HFFc6 (cell line): ENCODE measurements around the gene ARHGEF7. TPM values are rescaled to one million over a fixed set of nuclear protein-coding genes. Genes with fewer than 3 reads are reported as not detected.

Experiments used
- DNase-seq: peaks from one replicate; pipeline ENCODE4 v3.0.0-alpha.2; 2018
- H3K27ac Mint-ChIP-seq: 2 replicates; pipeline ENCODE4 v1.8.0; 2020; ENCODE audit warnings: mild to moderate bottlenecking, mixed read lengths
- H3K27me3 Mint-ChIP-seq: 2 replicates; pipeline ENCODE4 v1.8.0; 2021; ENCODE audit warnings: mild to moderate bottlenecking, moderate library complexity, mixed read lengths; ENCODE audit not compliant: insufficient read depth
- H3K36me3 Mint-ChIP-seq: 2 replicates; pipeline ENCODE4 v1.8.0; 2021; ENCODE audit warnings: low read depth, mixed read lengths
- H3K4me1 Mint-ChIP-seq: 2 replicates; pipeline ENCODE4 v1.8.0; 2020; ENCODE audit warnings: low read depth, mixed read lengths
- H3K4me3 Mint-ChIP-seq: 2 replicates; pipeline ENCODE4 v1.8.0; 2020; ENCODE audit warnings: mild to moderate bottlenecking, moderate library complexity, mixed read lengths
- H3K9me3 Mint-ChIP-seq: 2 replicates; pipeline ENCODE4 v1.8.0; 2020; ENCODE audit warnings: mild to moderate bottlenecking, mixed read lengths
- CTCF ChIP-seq: fragments of 200-600 bp; sonication (generic); IDR thresholded peaks from 2 replicates; pipeline ENCODE4 v1.5.0; 2021; ENCODE audit warnings: antibody characterized with exemption, mild to moderate bottlenecking
- total RNA-seq, 6 experiments: library from RNA; stranded (reverse); fragmentation: NEBNext Ultra II Directional; extraction: Animal tissue kit (Norgen Biotek cat#: 25700); gene quantifications; 2 replicates in 1 of 6; 3 replicates in 5 of 6; pipeline ENCODE4 v1.2.3, GENCODE V29; 2021

ARHGEF7 gene
- total RNA-seq, 6 experiments from 2014 or later: 32.3 to 38.1 (median 35.0) TPM

- Mint-ChIP-seq H3K4me3 (no peak overlapping the region), H3K9me3 (no peaks in the 10 kb centered on the region), H3K27ac (no peak overlapping the region), H3K4me1 (no peaks in the 10 kb centered on the region), H3K27me3 (peaks cover 23% of the 10 kb centered on the region), H3K36me3 (no peaks in the 10 kb centered on the region)
- DNase-seq: no peak
- no peak for TF ChIP-seq CTCF
These were observed 14.5 kb downstream of the ARHGEF7 start for GRCh38 chr13:111129465-111130115.

DNA sequence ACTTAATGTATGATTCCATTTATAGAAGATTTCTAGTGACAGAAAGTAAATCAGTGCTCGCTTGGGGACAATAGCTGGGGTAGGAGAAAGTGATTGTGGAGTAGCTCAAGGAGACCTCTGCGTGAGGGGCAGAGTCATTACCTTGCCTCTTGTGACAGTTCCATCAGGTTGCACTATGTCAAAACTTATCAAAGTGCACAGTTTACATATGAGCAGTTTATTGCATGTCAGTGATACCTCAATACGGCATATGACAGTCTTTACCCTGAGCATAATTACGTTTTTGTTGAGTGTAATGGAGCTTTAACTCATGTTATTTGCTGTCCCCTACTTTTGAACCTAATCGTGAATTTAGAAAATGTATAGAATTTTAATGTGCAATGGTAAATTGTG lies 15.0 kb downstream of the ARHGEF7 start:
- DNase-seq: no peak
- no peaks in the 10 kb centered on the region for H3K4me1 Mint-ChIP-seq
- H3K27me3 Mint-ChIP-seq: peaks cover 20% of the 10 kb centered on the region
- no peak for TF ChIP-seq CTCF
- H3K4me3 Mint-ChIP-seq: no peak overlapping the region
- H3K36me3 Mint-ChIP-seq: no peaks in the 10 kb centered on the region
- H3K9me3 Mint-ChIP-seq: no peaks in the 10 kb centered on the region
- H3K27ac Mint-ChIP-seq: no peak overlapping the region

GRCh38 chr13:111131048-111131447 lies 15.9 kb downstream of the ARHGEF7 start:
- Mint-ChIP-seq H3K9me3 (no peaks in the 10 kb centered on the region), H3K4me3 (no peak overlapping the region), H3K27ac (no peak overlapping the region), H3K4me1 (no peaks in the 10 kb centered on the region), H3K27me3 (peaks cover 20% of the 10 kb centered on the region), H3K36me3 (no peaks in the 10 kb centered on the region)
- no peak for DNase-seq
- TF ChIP-seq CTCF: no peak

GRCh38 chr13:111131611-111132010 lies 16.5 kb downstream of the ARHGEF7 start:
- Mint-ChIP-seq H3K27me3 (peaks cover 21% of the 10 kb centered on the region), H3K4me1 (no peaks in the 10 kb centered on the region), H3K27ac (no peak overlapping the region), H3K36me3 (no peaks in the 10 kb centered on the region), H3K4me3 (no peak overlapping the region), H3K9me3 (no peaks in the 10 kb centered on the region)
- no peak for TF ChIP-seq CTCF
- no peak for DNase-seq

DNA sequence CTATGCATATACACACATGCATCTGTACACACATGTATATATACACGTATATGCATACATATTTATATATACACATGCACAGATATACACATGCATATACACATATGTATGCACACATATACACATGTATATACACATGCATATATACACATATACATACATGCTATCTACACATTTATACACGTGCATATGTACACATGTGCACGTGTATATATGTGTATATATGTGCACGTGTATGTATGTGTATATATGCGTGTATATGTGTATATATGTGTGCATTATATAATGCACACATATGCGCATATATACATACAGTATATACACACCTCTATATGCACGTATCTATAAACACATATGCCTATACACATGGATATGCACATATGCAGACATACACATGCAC lies 17.8 kb downstream of the ARHGEF7 start:
- Mint-ChIP-seq H3K36me3 (no peaks in the 10 kb centered on the region), H3K27me3 (peaks cover 25% of the 10 kb centered on the region), H3K9me3 (no peaks in the 10 kb centered on the region), H3K4me1 (no peaks in the 10 kb centered on the region), H3K4me3 (no peak overlapping the region), H3K27ac (no peak overlapping the region)
- TF ChIP-seq CTCF: no peak
- no peak for DNase-seq
